Smooth muscle cell of the brain vasculature (primary cell): ENCODE measurements around the gene GALNT14.

ENCODE experiments used
- DNase-seq: peaks from one replicate; pipeline ENCODE4 v3.0.0-alpha.2; 2012; ENCODE audit warnings: low read depth, low spot score

The GALNT14 gene

GRCh38 chr2:30975156-30975555, 163.1 kb downstream of the GALNT14 start:
- DNase-seq, result no peak

DNA sequence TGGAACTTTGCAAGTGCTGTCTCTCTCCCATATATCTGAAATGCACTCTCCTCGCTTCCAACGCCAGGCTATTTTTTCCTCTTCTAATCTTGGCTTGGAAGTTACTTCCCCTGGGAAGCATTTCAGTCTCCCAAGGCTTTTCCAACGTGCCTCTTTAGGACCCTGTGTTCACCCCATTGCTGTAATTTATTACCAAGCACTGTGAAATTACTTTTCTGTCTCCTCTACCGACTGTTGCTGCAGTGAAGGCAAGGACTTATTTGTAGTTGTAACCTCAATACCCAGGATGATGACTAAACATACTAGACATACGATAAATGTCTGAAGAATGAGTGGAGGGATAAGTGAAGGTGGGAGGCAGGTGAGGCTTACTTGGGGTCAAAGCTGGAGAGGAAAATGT, 163.7 kb downstream of the GALNT14 start:
- no peak for DNase-seq

DNA sequence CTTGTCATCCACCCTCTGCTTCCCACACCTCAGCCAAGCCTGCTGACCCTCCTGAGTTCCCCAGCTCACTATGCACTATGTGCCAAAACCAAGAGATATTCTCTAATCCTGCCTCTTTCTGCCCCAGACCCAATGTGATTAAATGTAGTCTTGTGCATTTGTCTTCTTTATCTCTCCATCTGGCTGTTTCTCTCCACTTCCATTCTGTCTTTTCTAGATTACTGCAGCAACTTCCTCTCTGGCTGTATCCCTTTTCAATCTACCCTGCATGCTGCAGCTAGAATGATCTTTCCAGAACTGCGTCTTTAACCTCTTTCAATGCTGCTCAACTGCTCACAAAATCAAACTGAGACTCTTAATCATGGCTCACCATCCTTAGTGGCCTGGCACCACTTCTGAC, 164.1 kb downstream of the GALNT14 start:
- DNase-seq, result no peak

GRCh38 chr2:30971231-30972025, 166.8 kb downstream of the GALNT14 start:
- DNase-seq, result no peak

DNA sequence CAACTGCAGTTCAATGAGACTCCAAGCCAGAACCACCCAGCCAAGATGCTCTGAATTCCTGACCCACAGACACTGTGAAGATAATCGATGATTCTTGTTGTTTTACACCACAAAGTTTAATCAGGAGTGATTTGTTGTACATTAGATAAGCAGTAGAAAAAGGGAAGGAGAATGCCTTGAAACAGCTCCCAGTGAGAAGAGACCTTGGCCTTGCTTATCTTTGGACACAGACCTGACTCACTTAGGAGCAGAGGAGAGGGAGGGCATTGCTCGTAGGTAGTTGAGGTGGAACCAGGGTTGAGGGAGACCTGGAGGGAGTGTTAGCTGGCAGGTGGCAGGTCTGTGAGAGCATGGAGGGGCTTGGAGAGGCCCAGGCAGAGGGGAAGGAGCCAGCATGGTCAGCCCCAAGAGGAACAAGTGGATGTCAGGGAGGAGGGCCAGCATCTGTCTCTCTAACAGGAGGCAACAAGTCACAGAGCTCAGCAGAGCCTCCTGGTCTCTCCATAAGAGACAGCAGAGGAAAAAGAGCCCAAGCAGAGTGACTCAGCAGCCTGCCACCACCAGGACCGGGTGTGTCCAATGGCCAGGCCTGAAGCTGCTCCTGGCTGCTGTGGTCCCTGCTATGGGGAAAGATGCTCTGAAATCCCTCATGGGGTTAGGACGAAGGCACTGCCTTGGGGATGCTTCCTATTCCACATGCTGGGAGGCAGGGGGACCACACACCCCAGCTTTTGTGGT, 169.4 kb downstream of the GALNT14 start:
- no peak for DNase-seq

- DNase-seq, result no peak
Observed at GRCh38 chr2:30966786-30967185, 171.5 kb downstream of the GALNT14 start.

- DNase-seq, result no peak
Observed at GRCh38 chr2:30965022-30965531, 173.2 kb downstream of the GALNT14 start.

- no peak for DNase-seq
Observed at GRCh38 chr2:30964334-30965005, 173.8 kb downstream of the GALNT14 start.

DNA sequence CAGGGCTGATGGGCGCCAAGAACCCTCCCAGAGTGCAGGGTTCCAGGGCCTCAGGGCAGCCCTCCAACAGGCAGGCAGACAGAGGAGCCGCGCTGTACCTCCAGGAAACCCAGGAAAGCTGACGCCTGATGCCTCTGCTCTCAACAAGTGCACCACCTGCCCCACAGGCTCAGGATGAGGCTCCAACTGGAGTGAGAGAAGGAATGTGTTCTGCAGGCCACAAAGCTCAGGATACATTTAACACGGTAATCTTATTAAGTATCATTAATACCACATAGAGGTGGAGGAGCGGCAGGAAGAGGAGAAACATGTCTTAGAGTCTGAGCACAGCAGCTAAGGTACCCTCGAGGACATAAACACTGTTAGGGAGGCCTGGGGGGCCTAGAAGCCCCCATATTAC, 175.1 kb downstream of the GALNT14 start:
- no peak for DNase-seq

- no peak for DNase-seq
Observed at GRCh38 chr2:30960213-30960612, 178.0 kb downstream of the GALNT14 start.

GRCh38 chr2:30959653-30960052, 178.6 kb downstream of the GALNT14 start:
- DNase-seq, result no peak

DNA sequence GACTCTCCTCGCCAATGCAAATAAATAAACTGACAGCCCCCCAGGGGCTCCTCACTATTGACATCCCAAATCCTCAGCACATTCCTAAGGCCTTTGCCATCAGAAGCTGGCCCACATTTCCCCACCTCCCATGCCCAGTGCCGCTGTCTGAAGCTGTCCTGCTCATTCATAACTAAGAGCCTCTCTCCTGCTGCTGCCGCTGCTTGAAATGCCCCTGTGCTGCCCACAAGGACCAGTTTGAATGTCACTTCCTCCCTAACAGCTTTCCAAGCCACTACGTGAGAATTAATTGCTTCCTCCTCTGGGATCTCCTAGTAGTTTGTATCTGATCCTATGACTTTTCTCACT, 179.3 kb downstream of the GALNT14 start:
- no peak for DNase-seq

DNA sequence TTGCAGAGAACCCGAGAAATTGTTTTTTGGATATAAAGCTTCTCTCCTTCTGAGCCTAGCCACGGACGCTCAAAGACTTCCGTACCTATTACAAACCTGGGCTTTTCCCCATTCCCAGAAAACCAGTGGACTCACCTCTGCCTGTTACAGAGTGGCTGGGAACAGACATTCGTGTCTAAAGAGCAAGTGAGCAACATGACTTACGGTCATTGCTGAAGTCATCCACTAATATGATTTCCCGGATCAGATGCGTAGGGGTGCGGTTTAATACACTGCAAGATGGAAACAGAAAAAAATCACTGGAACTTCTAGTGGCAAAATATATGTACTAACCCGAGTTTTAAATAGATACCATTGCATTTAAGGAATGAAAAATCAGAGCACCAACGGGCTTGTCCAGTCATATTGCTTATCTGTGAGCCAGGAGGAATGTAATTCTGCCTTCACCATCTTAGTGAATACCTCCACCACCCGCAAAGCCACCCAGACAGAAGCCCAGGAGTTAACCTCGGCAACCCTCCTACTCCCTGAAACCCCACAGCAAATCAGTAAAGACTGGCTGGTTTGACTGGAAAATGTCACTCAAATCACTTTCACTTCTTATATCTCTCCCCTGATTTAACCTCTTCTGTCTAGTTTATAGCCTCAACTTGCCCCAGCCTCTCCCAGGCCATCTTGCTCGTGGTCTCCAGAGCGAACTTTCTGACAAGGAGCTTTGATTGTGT, 179.9 kb downstream of the GALNT14 start:
- no peak for DNase-seq

GRCh38 chr2:30957591-30957990, 180.6 kb downstream of the GALNT14 start:
- DNase-seq, result no peak

DNA sequence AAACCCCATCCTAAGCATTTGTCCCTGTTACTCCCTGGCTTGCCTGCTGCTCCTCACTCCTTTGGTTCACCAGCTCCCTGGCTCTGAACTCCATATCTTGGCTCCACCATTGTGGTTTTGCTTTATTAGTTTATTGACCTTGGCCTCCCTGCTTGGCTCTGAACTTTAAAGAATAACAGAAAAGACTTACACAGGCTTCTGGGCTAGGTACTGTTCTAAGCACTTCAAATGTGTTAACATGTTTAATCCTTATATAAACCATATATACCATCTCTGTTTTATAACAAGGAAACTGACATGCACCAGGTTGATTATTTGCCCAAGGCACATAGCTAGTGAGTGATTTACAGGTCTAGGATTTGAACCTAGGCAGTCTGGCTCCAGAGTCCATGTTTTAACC, 181.2 kb downstream of the GALNT14 start:
- DNase-seq, result no peak

- no peak for DNase-seq
Observed at GRCh38 chr2:30955516-30956132, 182.6 kb downstream of the GALNT14 start.

- DNase-seq, result no peak
Observed at GRCh38 chr2:30950339-30950738, 187.9 kb downstream of the GALNT14 start.

DNA sequence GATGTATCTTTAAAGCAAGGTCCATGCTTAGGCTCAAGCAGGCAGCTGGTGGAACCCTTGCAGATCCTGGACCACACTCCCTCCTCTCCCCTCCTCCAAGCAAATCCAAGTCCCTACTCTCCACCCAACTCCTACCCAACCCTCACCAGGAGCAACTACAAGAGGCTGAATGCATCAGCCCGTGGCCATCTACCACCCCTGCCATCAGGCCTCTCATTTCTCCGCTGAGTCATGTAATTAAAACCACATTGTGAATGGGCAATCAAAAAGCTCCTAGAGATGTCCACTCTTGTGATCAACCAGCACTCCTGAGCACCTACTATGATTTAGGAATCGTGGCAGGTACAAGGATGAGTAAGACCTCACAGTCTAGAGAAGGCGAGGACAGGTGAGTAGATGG, 188.8 kb downstream of the GALNT14 start:
- DNase-seq, result no peak

DNA sequence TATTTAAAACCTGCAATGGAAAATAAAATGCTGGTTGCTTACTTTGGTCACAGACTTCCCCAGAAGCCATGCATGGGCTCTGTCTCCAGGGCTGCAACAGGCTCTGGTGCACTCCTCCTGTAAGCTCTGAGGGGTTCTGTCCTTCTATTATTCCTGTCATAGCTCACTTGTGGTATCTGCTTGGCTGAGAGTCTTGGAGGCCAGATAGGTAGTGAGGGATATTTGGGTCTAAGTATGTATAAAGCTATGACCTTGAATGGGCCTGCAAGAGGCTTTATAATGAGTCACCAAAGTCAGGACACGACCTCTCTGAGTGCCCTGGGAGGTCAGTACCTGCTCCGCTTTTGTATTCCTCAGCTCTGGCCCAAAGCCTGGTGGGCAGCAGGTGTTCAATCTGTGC, 189.4 kb downstream of the GALNT14 start:
- no peak for DNase-seq

DNA sequence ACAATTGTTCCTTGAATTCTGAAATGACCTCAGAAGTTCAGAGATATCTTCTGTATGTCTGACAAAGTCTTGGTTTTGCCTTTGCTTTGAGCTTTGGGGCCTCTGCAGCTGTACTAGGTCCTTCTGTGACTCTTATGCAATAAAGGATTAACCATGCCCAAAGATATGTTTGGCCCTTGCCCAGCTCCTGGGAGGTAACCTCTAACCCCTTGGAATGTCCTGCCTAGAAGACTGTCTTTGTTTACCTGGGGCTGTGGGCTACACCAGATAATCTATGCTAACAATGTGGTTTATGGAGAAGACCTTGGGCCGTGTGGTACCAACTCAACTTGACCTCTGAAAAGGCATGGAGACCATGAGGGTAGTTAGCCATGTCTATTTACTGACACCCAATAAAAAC, 190.1 kb downstream of the GALNT14 start:
- no peak for DNase-seq

DNA sequence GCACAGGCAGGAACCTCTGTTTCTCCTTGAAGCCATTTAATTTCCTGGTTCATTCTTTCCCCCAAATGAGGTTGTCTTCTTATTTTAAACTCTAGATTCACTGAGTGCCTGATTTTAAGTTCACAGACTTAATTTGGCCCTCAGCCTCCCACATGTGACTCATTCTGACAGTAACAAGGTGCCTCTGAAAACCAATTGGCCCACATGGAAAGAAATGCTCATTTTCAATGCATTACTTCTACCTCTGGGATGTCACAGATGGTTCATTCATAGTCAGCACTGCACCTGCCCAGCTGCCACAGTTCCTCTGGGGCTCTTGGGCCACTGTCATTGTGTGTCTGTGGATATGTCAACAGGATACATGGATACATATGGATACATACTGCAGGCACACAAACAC, 190.6 kb downstream of the GALNT14 start:
- DNase-seq, result no peak
